DMS79 treated with DMSO at 0.1 percent for 48 hours (cell line): ENCODE data around the gene CCDC117.

Source experiments
- DNase-seq: peaks from one replicate; lab custom pipeline; 2025; lab: John Stamatoyannopoulos, UW

The CCDC117 gene

GRCh38 chr22:28769394-28770085 is 3.0 kb upstream of the CCDC117 start:
- DNase-seq, result no peak

- peak; percentile 76 for DNase-seq
Observed at GRCh38 chr22:28771195-28771791, 1.2 kb upstream of the CCDC117 start.

GRCh38 chr22:28773461-28773867 is 969 bp downstream of the CCDC117 start:
- no peak for DNase-seq

- no peak for DNase-seq
Observed at GRCh38 chr22:28774378-28774777, 1.9 kb downstream of the CCDC117 start.

- no peak for DNase-seq
Observed at GRCh38 chr22:28779833-28780232, 7.3 kb downstream of the CCDC117 start.

GRCh38 chr22:28780296-28780695 is 7.8 kb downstream of the CCDC117 start:
- DNase-seq, result no peak

- DNase-seq, result peak; percentile 77
Observed at GRCh38 chr22:28783786-28784671, 11.5 kb downstream of the CCDC117 start.

GRCh38 chr22:28788601-28789000 is 16.1 kb downstream of the CCDC117 start:
- no peak for DNase-seq

GRCh38 chr22:28791124-28791523 is 18.6 kb downstream of the CCDC117 start:
- DNase-seq, result no peak

- DNase-seq, result no peak
Observed at GRCh38 chr22:28791841-28792490, 19.5 kb downstream of the CCDC117 start.

GRCh38 chr22:28792491-28793383 is 20.2 kb downstream of the CCDC117 start:
- DNase-seq, result no peak

- no peak for DNase-seq
Observed at GRCh38 chr22:28793976-28794584, 21.6 kb downstream of the CCDC117 start.

- no peak for DNase-seq
Observed at GRCh38 chr22:28795071-28795693, 22.7 kb downstream of the CCDC117 start.

GRCh38 chr22:28795932-28796856 is 23.7 kb downstream of the CCDC117 start:
- DNase-seq, result peak; percentile 3

GRCh38 chr22:28798810-28799605 is 26.5 kb downstream of the CCDC117 start:
- DNase-seq, result no peak

- DNase-seq, result peak; percentile 40
Observed at GRCh38 chr22:28799606-28800307, 27.3 kb downstream of the CCDC117 start.

GRCh38 chr22:28800308-28801041 is 28.0 kb downstream of the CCDC117 start, which contains the start of gene XBP1:
Gene XBP1, minus strand, starts transcription at chr22:28800569.
- DNase-seq, result peak; percentile 37
